ENCODE results near the gene CEP57.

GRCh38 chr11:95845167-95845566 is 54.9 kb downstream of the CEP57 start:
- no peak for TF ChIP-seq POLR2A (IDR thresholded peaks at IDR 0.05; ENCODE audit: extremely low read depth, insufficient read length)
- TF ChIP-seq CTCF (IDR thresholded peaks at IDR 0.05; ENCODE audit: low read depth, low read length) = no peak

Measured in NB4 (cell line).